Transverse colon (tissue), 4 donors: ENCODE data around the gene UBE2O. TPM values are rescaled to one million over a fixed set of nuclear protein-coding genes. Genes with fewer than 3 reads are reported as not detected.
"Not testable (repeated sequence)": the region's sequence is repeated elsewhere in the genome, so short reads cannot be mapped to it uniquely, and the experiment has no call there.

Source experiments
- DNase-seq: peaks from one replicate; pipeline ENCODE4 v3.0.0-alpha.2; 2019
- H3K27ac ChIP-seq, 4 donors: fragments of 200-600 bp; sonication (generic); 2 replicates each; pipeline ENCODE4 v1.5.1; 2016 to 2018; ENCODE audit warnings: inconsistent platforms in 4 of 4
- H3K27me3 ChIP-seq: fragments of 200-600 bp; sonication (generic); 2 replicates; pipeline ENCODE4 v1.5.1; 2017; ENCODE audit warnings: inconsistent platforms
- H3K36me3 ChIP-seq, 4 donors: fragments of 200-600 bp; sonication (generic); 2 replicates each; pipeline ENCODE4 v1.5.1; 2017 to 2019; ENCODE audit warnings: inconsistent platforms in 4 of 4
- H3K4me1 ChIP-seq, 4 donors: fragments of 200-600 bp; sonication (generic); 2 replicates each; pipeline ENCODE4 v1.5.1; 2017 to 2020; ENCODE audit warnings: inconsistent platforms in 4 of 4
- H3K4me3 ChIP-seq, 4 donors: fragments of 200-600 bp; sonication (generic); 1 replicate in 1 of 4; 2 replicates in 3 of 4; pipeline versions ENCODE4 v1.5.1 to v1.6.1; 2017 to 2019; ENCODE audit warnings: inconsistent platforms in 4 of 4
- H3K9me3 ChIP-seq, 2 donors: fragments of 200-600 bp; sonication (generic); 2 replicates each; pipeline ENCODE4 v1.5.1; 2017 to 2019; ENCODE audit warnings: inconsistent platforms in 2 of 2
- CTCF ChIP-seq, 5 experiments: fragments of 200-600 bp in 3 of 5; fragments of 450-650 bp in 2 of 5; sonication (generic) in 3 of 5; IDR thresholded peaks; 1 replicate in 2 of 5; 2 replicates in 3 of 5; pipeline ENCODE4 v1.5.1; 2016 to 2017; ENCODE audit warnings: antibody characterized with exemption in 5 of 5, inconsistent platforms in 3 of 5, mild to moderate bottlenecking in 2 of 5, moderate library complexity in 1 of 5
- EP300 ChIP-seq: sonication (generic); formaldehyde crosslinking; IDR thresholded peaks from one replicate; pipeline ENCODE4 v1.6.1; 2017; ENCODE audit warnings: antibody characterized with exemption, low read depth
- POLR2A ChIP-seq: fragments of 450-650 bp; IDR thresholded peaks from one replicate; pipeline ENCODE4 v1.6.1; 2016; ENCODE audit warnings: antibody characterized with exemption, mild to moderate bottlenecking, moderate library complexity
- POLR2AphosphoS5 ChIP-seq, 3 donors: sonication (generic); formaldehyde crosslinking; IDR thresholded peaks; one replicate each; pipeline ENCODE4 v1.6.1; 2016; ENCODE audit warnings: antibody characterized with exemption in 3 of 3
- WGBS, 2 donors: methylation state at CpG; one replicate each; pipeline ENCODE4 v1.1.5; 2018; ENCODE audit warnings: low coverage in 1 of 2; 5-methylcytosine and 5-hydroxymethylcytosine counted together
- in situ Hi-C, 4 donors: fragments of 200-750 bp; cut with MboI; loops; one replicate each; pipeline versions ENCODE4 v1.15.0 to v1.15.1; 2017; ENCODE audit warnings: low sequenced_read_pairs in 3 of 4, low pct_ligation_motif_present in 1 of 4, low pct_unique_long_range_greater_than_20kb in 1 of 4
- intact Hi-C: fragments of 100-400 bp; cut with DNase I; formaldehyde crosslinking; loops from one replicate; pipeline ENCODE4 v1.15.1; 2023; ENCODE audit warnings: low total_unique reads
- total RNA-seq, 4 donors: library from RNA; depleted of rRNA; stranded (reverse); fragments of >200 nt; gene quantifications; one replicate each; pipeline ENCODE4 v1.1.0, GENCODE V29; 2016

The UBE2O gene
- total RNA-seq, 4 donors from 2014 or later: 9.8 to 28.8 (median 15.9) TPM

GRCh38 chr17:76360461-76360860 is 92.5 kb downstream of the UBE2O start:
- TF ChIP-seq POLR2AphosphoS5 (IDR thresholded peaks at IDR 0.05) (no peak), EP300 (no peak), POLR2A (no peak), CTCF (IDR thresholded peaks at IDR 0.05) (no peak)
- Histone ChIP-seq H3K4me3 (no peak overlapping the region), H3K27ac (no peak overlapping the region), H3K36me3 (no peaks in the 10 kb centered on the region), H3K4me1 (peaks cover 0 to 29% (median 1%) of the 10 kb centered on the region in 4 donors), H3K27me3 (no peaks in the 10 kb centered on the region), H3K9me3 (no peaks in the 10 kb centered on the region)
- in situ Hi-C loops: no loop called here
- intact Hi-C loops: no loop called here
- no peak for DNase-seq
- 64 to 88% methylated on average over 1 to 2 of the region's 2 CpGs for WGBS, 2 donors

GRCh38 chr17:76359776-76360175 is 93.2 kb downstream of the UBE2O start:
- 86% methylated on average over 6 of the region's 6 CpGs; no CpG with 5 or more reads in 1 of the 2 donors for WGBS, 2 donors
- H3K27ac ChIP-seq, H3K4me3 ChIP-seq, in situ Hi-C loops, H3K9me3 ChIP-seq, H3K27me3 ChIP-seq, DNase-seq, H3K36me3 ChIP-seq, intact Hi-C loops: not testable (repeated sequence)
- H3K4me1 ChIP-seq: peaks cover 0 to 30% (median 2%) of the 10 kb centered on the region in 4 donors

- no peak for DNase-seq
- Histone ChIP-seq H3K27me3 (no peaks in the 10 kb centered on the region), H3K36me3 (no peaks in the 10 kb centered on the region), H3K27ac (no peak overlapping the region), H3K4me3 (no peak overlapping the region), H3K4me1 (peaks cover 0 to 34% (median 5%) of the 10 kb centered on the region in 4 donors), H3K9me3 (no peaks in the 10 kb centered on the region)
- in situ Hi-C loops (no loop called here), intact Hi-C loops (no loop called here)
- TF ChIP-seq EP300 (no peak), POLR2AphosphoS5 (IDR thresholded peaks at IDR 0.05) (no peak), POLR2A (no peak), CTCF (IDR thresholded peaks at IDR 0.05) (no peak)
- 77 to 81% methylated on average over 3 to 6 of the region's 6 CpGs for WGBS, 2 donors
Measured at GRCh38 chr17:76359375-76359774, 93.6 kb downstream of the UBE2O start.

- in situ Hi-C loops (no loop called here), intact Hi-C loops (no loop called here)
- H3K4me1 ChIP-seq: peaks cover 2 to 31% (median 12%) of the 10 kb centered on the region in 4 donors
- no peaks in the 10 kb centered on the region for H3K9me3 ChIP-seq
- no peak for DNase-seq
- no peaks in the 10 kb centered on the region for H3K36me3 ChIP-seq
- WGBS, 2 donors: 84 to 87% methylated on average over 3 to 6 of the region's 6 CpGs
- H3K4me3 ChIP-seq: no peak overlapping the region
- H3K27ac ChIP-seq: peak overlapping the region in 3 of 4 donors; percentile 64 to 75 (median 69)
- TF ChIP-seq POLR2A (no peak), CTCF (IDR thresholded peaks at IDR 0.05) (no peak), EP300 (no peak), POLR2AphosphoS5 (IDR thresholded peaks at IDR 0.05) (no peak)
- H3K27me3 ChIP-seq: no peaks in the 10 kb centered on the region
Measured at GRCh38 chr17:76357597-76358158, 95.3 kb downstream of the UBE2O start.
